ENCODE data around the gene MRM1. TPM values are rescaled to one million over a fixed set of nuclear protein-coding genes. Genes with fewer than 3 reads are reported as not detected.
A peak's percentile ranks its signal among the peaks of the same experiment; 100 is the strongest.

Gene MRM1
- total and polyA plus RNA-seq, 2 experiments from 2014 or later, result 9.5 to 10.0 TPM

- Histone ChIP-seq H3K27ac (no peak overlapping the region), H3K4me3 (no peak overlapping the region), H3K9me3 (ENCODE audit: low read depth) (no peaks in the 10 kb centered on the region), H3K4me1 (ENCODE audit: low read depth) (no peaks in the 10 kb centered on the region), H3K36me3 (no peaks in the 10 kb centered on the region), H3K27me3 (peaks cover 61% of the 10 kb centered on the region)
- no peak for TF ChIP-seq CTCF (IDR thresholded peaks at IDR 0.05; ENCODE audit: low read depth, low read length)
- no peak for DNase-seq (ENCODE audit: low read depth in 1 of 2, low spot score in 1 of 2)
Measured at GRCh38 chr17:36643086-36643685, 41.8 kb downstream of the MRM1 start.

GRCh38 chr17:36645422-36645821, 44.0 kb downstream of the MRM1 start:
- DNase-seq (ENCODE audit: low read depth in 1 of 2, low spot score in 1 of 2), result no peak
- no peak overlapping the region for H3K4me3 ChIP-seq
- no peaks in the 10 kb centered on the region for H3K4me1 ChIP-seq (ENCODE audit: low read depth)
- no peak overlapping the region for H3K27ac ChIP-seq
- TF ChIP-seq CTCF (IDR thresholded peaks at IDR 0.05; ENCODE audit: low read depth, low read length), result no peak
- H3K36me3 ChIP-seq, result no peaks in the 10 kb centered on the region
- H3K9me3 ChIP-seq (ENCODE audit: low read depth), result no peaks in the 10 kb centered on the region
- peaks cover 45% of the 10 kb centered on the region for H3K27me3 ChIP-seq

GRCh38 chr17:36647636-36648035, 46.3 kb downstream of the MRM1 start:
- Histone ChIP-seq H3K4me1 (ENCODE audit: low read depth) (no peaks in the 10 kb centered on the region), H3K36me3 (no peaks in the 10 kb centered on the region), H3K9me3 (ENCODE audit: low read depth) (no peaks in the 10 kb centered on the region), H3K27ac (no peak overlapping the region), H3K4me3 (no peak overlapping the region), H3K27me3 (peaks cover 23% of the 10 kb centered on the region)
- TF ChIP-seq CTCF (IDR thresholded peaks at IDR 0.05; ENCODE audit: low read depth, low read length), result peak; percentile 16
- DNase-seq (ENCODE audit: low read depth in 1 of 2, low spot score in 1 of 2), result no peak

- Histone ChIP-seq H3K27me3 (no peaks in the 10 kb centered on the region), H3K27ac (no peak overlapping the region), H3K4me1 (ENCODE audit: low read depth) (no peaks in the 10 kb centered on the region), H3K4me3 (no peak overlapping the region), H3K9me3 (ENCODE audit: low read depth) (no peaks in the 10 kb centered on the region), H3K36me3 (no peaks in the 10 kb centered on the region)
- no peak for TF ChIP-seq CTCF (IDR thresholded peaks at IDR 0.05; ENCODE audit: low read depth, low read length)
- no peak for DNase-seq (ENCODE audit: low read depth in 1 of 2, low spot score in 1 of 2)
Measured at GRCh38 chr17:36650096-36650775, 48.9 kb downstream of the MRM1 start.

- no peak overlapping the region for H3K4me3 ChIP-seq
- no peaks in the 10 kb centered on the region for H3K36me3 ChIP-seq
- no peak overlapping the region for H3K27ac ChIP-seq
- H3K4me1 ChIP-seq (ENCODE audit: low read depth), result no peaks in the 10 kb centered on the region
- peaks cover 9% of the 10 kb centered on the region for H3K27me3 ChIP-seq
- no peak for TF ChIP-seq CTCF (IDR thresholded peaks at IDR 0.05; ENCODE audit: low read depth, low read length)
- no peaks in the 10 kb centered on the region for H3K9me3 ChIP-seq (ENCODE audit: low read depth)
- no peak for DNase-seq (ENCODE audit: low read depth in 1 of 2, low spot score in 1 of 2)
Measured at GRCh38 chr17:36653374-36653773, 52.0 kb downstream of the MRM1 start.
